ENCODE measurements around the gene NR2F2.

The NR2F2 gene

DNA sequence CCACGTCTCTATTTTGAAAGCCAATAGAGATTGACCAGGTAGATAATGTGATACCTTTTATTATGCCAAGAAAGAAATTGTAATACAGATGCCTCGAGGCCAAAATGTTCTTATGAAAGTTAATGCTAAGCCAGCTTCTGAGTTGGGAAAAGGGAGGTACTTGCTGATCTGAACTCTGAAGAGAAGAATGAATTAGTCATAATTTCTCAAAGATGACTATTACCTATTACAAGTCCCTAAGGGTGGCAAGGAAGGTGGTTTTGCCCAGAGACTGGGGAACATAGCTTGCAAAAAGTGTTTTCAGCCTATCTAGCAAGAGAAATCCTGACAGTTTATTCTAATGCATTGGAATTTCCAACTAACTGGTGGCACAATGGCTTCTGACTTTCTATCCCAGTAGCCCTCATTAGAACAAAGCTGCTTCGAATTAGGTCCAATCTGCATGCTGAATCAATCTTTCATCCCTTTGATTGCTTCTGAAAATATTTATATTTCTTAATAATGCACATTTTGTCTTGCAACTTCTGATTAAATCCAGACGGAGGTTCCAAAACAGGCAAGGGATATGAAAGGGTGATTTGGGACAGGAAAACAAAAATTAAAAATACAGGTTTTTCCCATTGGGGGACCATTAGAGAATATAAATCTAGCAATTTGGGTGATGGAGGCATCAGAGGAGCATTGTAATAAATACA, 17.7 kb upstream of the NR2F2 start:
- Histone ChIP-seq H3K27ac (ENCODE audit: low read depth, low read length, poor library complexity, severe bottlenecking) (no peak overlapping the region), H3K4me3 (ENCODE audit: low read depth, low read length, poor library complexity, severe bottlenecking) (no peak overlapping the region), H3K4me1 (ENCODE audit: insufficient read depth, low read length, severe bottlenecking) (no peaks in the 10 kb centered on the region), H3K9me3 (ENCODE audit: low read length) (no peaks in the 10 kb centered on the region), H3K79me2 (ENCODE audit: insufficient read depth, low read length) (no peaks in the 10 kb centered on the region), H3K4me2 (ENCODE audit: low read length) (no peak overlapping the region), H3K9me2 (ENCODE audit: low read depth, low read length) (no peaks in the 10 kb centered on the region), H3K9ac (ENCODE audit: low read length) (no peak overlapping the region), H3K27me3 (ENCODE audit: insufficient read depth, low read length) (no peaks in the 10 kb centered on the region), H2AFZ (ENCODE audit: low read length) (no peak overlapping the region), H3F3A (ENCODE audit: insufficient read depth, low read length) (no peaks in the 10 kb centered on the region), H4K20me1 (ENCODE audit: insufficient read depth, low read length) (no peaks in the 10 kb centered on the region), H3K36me3 (ENCODE audit: insufficient read depth, low read length) (no peaks in the 10 kb centered on the region)
- TF ChIP-seq EZH2 (IDR thresholded peaks at IDR 0.05; ENCODE audit: borderline replicate concordance, low read length): no peak
- TF ChIP-seq, protein P1, sequence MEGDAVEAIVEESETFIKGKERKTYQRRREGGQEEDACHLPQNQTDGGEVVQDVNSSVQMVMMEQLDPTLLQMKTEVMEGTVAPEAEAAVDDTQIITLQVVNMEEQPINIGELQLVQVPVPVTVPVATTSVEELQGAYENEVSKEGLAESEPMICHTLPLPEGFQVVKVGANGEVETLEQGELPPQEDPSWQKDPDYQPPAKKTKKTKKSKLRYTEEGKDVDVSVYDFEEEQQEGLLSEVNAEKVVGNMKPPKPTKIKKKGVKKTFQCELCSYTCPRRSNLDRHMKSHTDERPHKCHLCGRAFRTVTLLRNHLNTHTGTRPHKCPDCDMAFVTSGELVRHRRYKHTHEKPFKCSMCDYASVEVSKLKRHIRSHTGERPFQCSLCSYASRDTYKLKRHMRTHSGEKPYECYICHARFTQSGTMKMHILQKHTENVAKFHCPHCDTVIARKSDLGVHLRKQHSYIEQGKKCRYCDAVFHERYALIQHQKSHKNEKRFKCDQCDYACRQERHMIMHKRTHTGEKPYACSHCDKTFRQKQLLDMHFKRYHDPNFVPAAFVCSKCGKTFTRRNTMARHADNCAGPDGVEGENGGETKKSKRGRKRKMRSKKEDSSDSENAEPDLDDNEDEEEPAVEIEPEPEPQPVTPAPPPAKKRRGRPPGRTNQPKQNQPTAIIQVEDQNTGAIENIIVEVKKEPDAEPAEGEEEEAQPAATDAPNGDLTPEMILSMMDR (IDR thresholded peaks at IDR 0.05; ENCODE audit: low read length): no peak

DNA sequence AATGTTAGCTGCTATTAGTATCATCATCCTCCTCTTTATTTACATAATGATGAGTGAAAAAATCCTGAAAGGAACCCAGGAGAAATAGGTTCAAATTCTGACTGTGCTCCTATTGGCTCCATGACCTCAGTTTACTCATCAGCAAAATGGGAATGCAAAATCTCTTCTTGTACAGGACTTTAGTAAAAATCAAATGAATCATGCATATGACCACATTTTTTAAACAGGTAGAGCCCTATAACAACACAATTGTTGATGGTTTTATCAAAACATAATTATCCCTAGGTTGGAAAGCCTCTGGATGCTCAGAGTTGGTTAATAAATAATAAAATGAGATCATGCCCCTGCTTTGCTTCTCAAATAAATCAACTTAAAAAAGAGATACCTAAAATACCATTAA, 16.0 kb upstream of the NR2F2 start:
- Histone ChIP-seq H3K9me3 (ENCODE audit: low read length) (no peaks in the 10 kb centered on the region), H3K79me2 (ENCODE audit: insufficient read depth, low read length) (no peaks in the 10 kb centered on the region), H3K4me2 (ENCODE audit: low read length) (no peak overlapping the region), H3F3A (ENCODE audit: insufficient read depth, low read length) (no peaks in the 10 kb centered on the region), H3K4me3 (ENCODE audit: low read depth, low read length, poor library complexity, severe bottlenecking) (no peak overlapping the region), H3K9me2 (ENCODE audit: low read depth, low read length) (no peaks in the 10 kb centered on the region), H3K27me3 (ENCODE audit: insufficient read depth, low read length) (no peaks in the 10 kb centered on the region), H3K9ac (ENCODE audit: low read length) (no peak overlapping the region), H3K27ac (ENCODE audit: low read depth, low read length, poor library complexity, severe bottlenecking) (no peak overlapping the region), H3K4me1 (ENCODE audit: insufficient read depth, low read length, severe bottlenecking) (no peaks in the 10 kb centered on the region), H3K36me3 (ENCODE audit: insufficient read depth, low read length) (no peaks in the 10 kb centered on the region), H4K20me1 (ENCODE audit: insufficient read depth, low read length) (no peaks in the 10 kb centered on the region), H2AFZ (ENCODE audit: low read length) (no peak overlapping the region)
- TF ChIP-seq, protein P1 (IDR thresholded peaks at IDR 0.05; ENCODE audit: low read length): no peak
- no peak for TF ChIP-seq EZH2 (IDR thresholded peaks at IDR 0.05; ENCODE audit: borderline replicate concordance, low read length)

DNA sequence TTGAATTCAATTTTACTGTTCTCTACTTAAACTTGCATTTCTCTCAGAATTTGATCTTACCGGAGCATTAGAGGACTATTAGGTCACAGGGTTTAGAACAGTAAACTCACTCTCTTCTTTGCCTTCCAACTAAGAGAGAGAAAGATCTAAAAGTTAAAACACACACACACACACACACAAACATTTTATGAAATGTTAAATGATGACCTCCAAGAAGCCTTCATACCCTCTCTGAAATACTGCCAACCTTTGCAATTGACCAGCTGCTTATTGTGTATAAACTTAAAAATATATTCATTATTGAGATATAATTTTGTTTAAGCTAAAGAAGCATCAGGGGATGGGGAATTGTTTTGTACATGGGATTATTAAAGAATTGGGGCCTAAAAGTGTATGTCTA, 15.5 kb upstream of the NR2F2 start:
- Histone ChIP-seq H3K27me3 (ENCODE audit: insufficient read depth, low read length) (no peaks in the 10 kb centered on the region), H3K4me3 (ENCODE audit: low read depth, low read length, poor library complexity, severe bottlenecking) (no peak overlapping the region), H3F3A (ENCODE audit: insufficient read depth, low read length) (no peaks in the 10 kb centered on the region), H3K79me2 (ENCODE audit: insufficient read depth, low read length) (no peaks in the 10 kb centered on the region), H3K36me3 (ENCODE audit: insufficient read depth, low read length) (no peaks in the 10 kb centered on the region), H3K9ac (ENCODE audit: low read length) (no peak overlapping the region), H3K9me3 (ENCODE audit: low read length) (no peaks in the 10 kb centered on the region), H3K9me2 (ENCODE audit: low read depth, low read length) (no peaks in the 10 kb centered on the region), H3K4me1 (ENCODE audit: insufficient read depth, low read length, severe bottlenecking) (no peaks in the 10 kb centered on the region), H4K20me1 (ENCODE audit: insufficient read depth, low read length) (no peaks in the 10 kb centered on the region), H3K27ac (ENCODE audit: low read depth, low read length, poor library complexity, severe bottlenecking) (no peak overlapping the region), H3K4me2 (ENCODE audit: low read length) (no peak overlapping the region), H2AFZ (ENCODE audit: low read length) (no peak overlapping the region)
- TF ChIP-seq EZH2 (IDR thresholded peaks at IDR 0.05; ENCODE audit: borderline replicate concordance, low read length): no peak
- TF ChIP-seq, protein P1 (IDR thresholded peaks at IDR 0.05; ENCODE audit: low read length): no peak

All from OCI-LY1 (cell line).